Mucosa of stomach (tissue), 1 donor: ENCODE data around the gene FILIP1L.

Source experiments
- H3K27me3 ChIP-seq: one replicate; pipeline ENCODE4 v1.7.0; 2013; ENCODE audit warnings: mild to moderate bottlenecking, low read length; ENCODE audit not compliant: control insufficient read depth, insufficient read depth
- H3K36me3 ChIP-seq: one replicate; pipeline ENCODE4 v1.7.0; 2013; ENCODE audit warnings: low read length; ENCODE audit not compliant: control insufficient read depth, insufficient read depth
- H3K4me1 ChIP-seq: one replicate; pipeline ENCODE4 v1.7.0; 2013; ENCODE audit warnings: mild to moderate bottlenecking, low read length; ENCODE audit not compliant: control insufficient read depth, insufficient read depth
- H3K4me3 ChIP-seq: one replicate; pipeline ENCODE4 v1.7.0; 2013; ENCODE audit warnings: low read length
- H3K9ac ChIP-seq: one replicate; pipeline ENCODE4 v1.7.0; 2013; ENCODE audit warnings: mild to moderate bottlenecking, low read length, moderate library complexity
- H3K9me3 ChIP-seq: one replicate; pipeline ENCODE4 v1.7.0; 2013; ENCODE audit warnings: mild to moderate bottlenecking, low read length, moderate library complexity; ENCODE audit not compliant: control insufficient read depth
- donor health status: Pancreatic carcinoma.

FILIP1L gene

DNA sequence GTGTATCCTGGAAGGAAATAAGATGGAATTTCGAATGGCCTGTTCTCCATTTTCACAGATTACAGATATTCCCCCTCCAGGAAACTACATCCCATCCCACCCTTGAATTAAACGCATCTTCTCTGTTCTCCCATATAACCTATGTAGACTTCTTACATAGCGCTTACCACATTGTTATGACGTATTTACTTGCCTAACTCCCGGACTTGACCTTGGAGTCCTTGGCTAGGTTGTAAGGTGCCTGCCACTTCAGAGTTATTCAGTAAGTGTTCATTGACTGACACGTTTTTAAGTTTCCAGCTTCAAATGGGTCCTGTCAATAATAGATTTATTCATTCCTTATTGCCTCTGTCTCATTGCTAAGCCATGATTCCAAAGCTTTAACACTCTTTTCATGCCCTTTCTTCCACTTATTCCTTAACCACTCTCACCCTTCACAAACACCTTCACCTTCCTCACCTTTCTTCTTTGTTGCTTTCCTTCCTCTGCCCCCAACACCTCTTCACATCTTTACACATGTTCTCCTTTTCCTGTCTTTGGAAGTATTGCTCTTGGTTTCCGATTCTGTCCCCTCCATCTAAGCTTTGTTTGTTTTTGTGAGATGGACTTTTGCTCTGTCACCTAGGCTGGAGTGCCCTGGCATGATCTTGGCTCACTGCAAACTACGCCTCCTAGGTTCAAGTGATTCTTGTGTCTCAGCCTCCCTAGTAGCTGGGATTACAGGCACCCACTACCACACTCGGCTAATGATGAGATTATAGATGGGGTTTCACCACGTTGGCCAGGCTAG is 158.3 kb downstream of the FILIP1L start:
- no peak overlapping the region for H3K9ac ChIP-seq
- no peaks in the 10 kb centered on the region for H3K27me3 ChIP-seq
- H3K9me3 ChIP-seq: no peaks in the 10 kb centered on the region
- H3K4me1 ChIP-seq: peaks cover 44% of the 10 kb centered on the region
- H3K4me3 ChIP-seq: no peak overlapping the region
- H3K36me3 ChIP-seq: no peaks in the 10 kb centered on the region

- H3K9me3 ChIP-seq: no peaks in the 10 kb centered on the region
- no peak overlapping the region for H3K9ac ChIP-seq
These were observed 159.2 kb downstream of the FILIP1L start for GRCh38 chr3:99954914-99955644.

GRCh38 chr3:99953596-99953995 is 160.7 kb downstream of the FILIP1L start:
- no peak overlapping the region for H3K4me3 ChIP-seq
- no peaks in the 10 kb centered on the region for H3K36me3 ChIP-seq
- H3K4me1 ChIP-seq: peaks cover 47% of the 10 kb centered on the region
- no peaks in the 10 kb centered on the region for H3K9me3 ChIP-seq
- no peak overlapping the region for H3K9ac ChIP-seq
- H3K27me3 ChIP-seq: no peaks in the 10 kb centered on the region

More at GRCh38 chr3:99954914-99955644, 159.2 kb downstream of the FILIP1L start:
- no peak overlapping the region for H3K4me3 ChIP-seq
- no peaks in the 10 kb centered on the region for H3K36me3 ChIP-seq
- no peaks in the 10 kb centered on the region for H3K27me3 ChIP-seq
- peaks cover 42% of the 10 kb centered on the region for H3K4me1 ChIP-seq

DNA sequence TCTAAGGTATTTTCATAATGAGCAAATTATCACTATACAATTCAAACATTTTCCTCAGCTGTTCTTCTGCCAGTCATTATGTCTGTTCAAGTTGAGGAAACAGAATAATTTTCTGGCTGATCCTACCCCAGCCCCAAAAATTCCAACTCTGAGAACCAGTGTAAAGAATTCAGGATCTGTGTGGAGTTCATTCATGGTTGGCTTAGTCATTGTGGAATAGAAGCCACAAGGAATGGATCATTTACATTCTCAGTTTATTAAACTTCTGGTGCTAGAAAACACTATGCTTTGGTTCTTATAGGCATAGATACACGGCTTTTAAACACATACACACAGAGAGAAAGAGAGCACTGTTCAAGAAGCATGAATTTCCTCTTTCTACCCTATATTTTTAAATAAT is 162.0 kb downstream of the FILIP1L start:
- Histone ChIP-seq H3K27me3 (no peaks in the 10 kb centered on the region), H3K9me3 (no peaks in the 10 kb centered on the region), H3K4me3 (no peak overlapping the region), H3K36me3 (no peaks in the 10 kb centered on the region), H3K4me1 (peaks cover 48% of the 10 kb centered on the region), H3K9ac (no peak overlapping the region)

DNA sequence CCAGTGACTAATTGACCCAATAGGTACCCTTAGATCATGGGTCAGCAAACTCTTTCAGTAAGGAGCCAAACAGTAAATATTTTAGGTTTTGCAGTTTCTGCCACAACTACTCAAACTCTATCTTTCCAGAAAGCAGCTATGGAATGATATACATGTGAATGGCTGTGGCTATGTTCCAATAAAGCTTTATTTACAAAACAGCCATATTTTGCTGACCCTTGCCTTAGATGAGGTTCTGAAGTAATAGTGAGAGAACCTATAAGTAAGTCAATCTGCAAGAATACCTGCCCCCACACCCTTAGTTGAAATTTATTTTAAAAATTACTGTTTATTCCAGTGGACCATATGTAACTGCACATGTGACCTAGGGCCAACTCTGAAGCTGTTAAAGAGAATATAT is 162.6 kb downstream of the FILIP1L start:
- Histone ChIP-seq H3K9ac (no peak overlapping the region), H3K4me1 (peaks cover 42% of the 10 kb centered on the region), H3K27me3 (no peaks in the 10 kb centered on the region), H3K36me3 (no peaks in the 10 kb centered on the region), H3K9me3 (no peaks in the 10 kb centered on the region), H3K4me3 (no peak overlapping the region)

- H3K4me1 ChIP-seq: peaks cover 43% of the 10 kb centered on the region
- H3K27me3 ChIP-seq: no peaks in the 10 kb centered on the region
- no peaks in the 10 kb centered on the region for H3K9me3 ChIP-seq
- no peak overlapping the region for H3K4me3 ChIP-seq
- H3K9ac ChIP-seq: no peak overlapping the region
- no peaks in the 10 kb centered on the region for H3K36me3 ChIP-seq
These were observed 163.4 kb downstream of the FILIP1L start for GRCh38 chr3:99950921-99951320.

DNA sequence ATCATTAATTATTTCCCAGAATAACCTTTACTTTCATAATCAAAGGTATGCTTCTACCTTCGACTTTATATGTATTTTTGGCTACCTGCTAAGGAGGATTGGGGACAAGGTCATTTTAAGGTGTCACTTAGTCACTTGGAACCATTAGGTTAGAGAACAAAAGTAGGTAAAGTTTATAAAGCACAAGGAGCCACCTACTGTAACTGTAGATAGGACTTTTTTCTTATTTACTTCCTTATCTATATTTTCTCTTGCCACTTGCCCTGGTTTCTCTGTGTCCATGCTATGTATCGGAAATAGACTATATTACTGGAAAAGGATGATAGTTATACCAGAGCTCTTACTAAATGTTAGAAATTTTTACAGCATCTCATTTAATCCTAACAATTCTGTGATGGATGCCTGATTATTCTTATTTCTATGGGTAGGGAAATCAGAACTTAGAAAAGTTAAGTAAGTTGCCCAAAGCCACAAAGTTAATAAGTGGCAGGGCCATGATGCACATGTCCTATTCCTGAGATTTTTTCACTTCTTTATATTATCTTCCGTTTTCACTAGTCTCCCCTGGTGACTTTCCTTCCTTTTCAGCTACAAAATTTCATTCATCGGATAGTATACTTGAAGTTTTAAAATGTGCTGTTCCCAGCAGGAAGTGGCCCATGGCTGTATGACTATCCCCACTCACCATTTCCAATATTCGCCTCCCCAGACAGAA is 164.2 kb downstream of the FILIP1L start:
- Histone ChIP-seq H3K9me3 (no peaks in the 10 kb centered on the region), H3K9ac (no peak overlapping the region), H3K4me3 (no peak overlapping the region), H3K4me1 (peaks cover 41% of the 10 kb centered on the region), H3K27me3 (no peaks in the 10 kb centered on the region), H3K36me3 (no peaks in the 10 kb centered on the region)

DNA sequence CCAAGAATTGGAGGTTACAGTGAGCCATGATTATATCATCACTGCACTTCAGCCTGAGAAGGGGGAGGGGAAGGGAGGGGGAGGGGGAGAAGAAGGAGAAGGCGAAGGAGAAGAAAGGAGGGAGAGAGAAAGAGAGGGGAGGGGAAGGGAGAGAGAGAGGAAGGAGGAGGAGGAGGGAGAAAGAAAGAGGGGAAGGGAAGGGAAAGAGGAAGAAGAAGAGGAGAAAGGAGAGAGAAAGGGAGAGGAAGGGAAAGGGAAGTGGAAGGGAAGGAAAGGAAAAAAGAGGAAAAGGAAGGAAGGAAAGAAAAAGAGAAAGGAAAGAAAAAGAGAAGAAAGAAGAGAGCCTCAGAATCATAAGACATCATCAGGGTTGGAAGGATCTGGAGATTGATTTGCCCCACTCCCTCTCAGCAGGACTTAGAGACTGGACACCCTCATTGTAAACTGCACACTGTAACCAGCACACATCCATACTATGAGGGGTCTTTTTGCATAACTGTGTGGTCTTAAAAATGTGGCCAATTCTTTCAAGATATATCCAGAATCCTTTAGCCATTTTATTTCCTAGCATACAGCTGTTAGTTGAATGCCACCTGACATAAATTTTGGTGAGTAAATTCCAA is 165.7 kb downstream of the FILIP1L start:
- Histone ChIP-seq H3K36me3 (no peaks in the 10 kb centered on the region), H3K4me1 (peaks cover 51% of the 10 kb centered on the region), H3K27me3 (no peaks in the 10 kb centered on the region), H3K9ac (no peak overlapping the region), H3K4me3 (no peak overlapping the region), H3K9me3 (no peaks in the 10 kb centered on the region)

- Histone ChIP-seq H3K9ac (no peak overlapping the region), H3K36me3 (no peaks in the 10 kb centered on the region), H3K4me3 (no peak overlapping the region), H3K4me1 (peaks cover 45% of the 10 kb centered on the region), H3K9me3 (no peaks in the 10 kb centered on the region), H3K27me3 (no peaks in the 10 kb centered on the region)
These were observed 166.9 kb downstream of the FILIP1L start for GRCh38 chr3:99947356-99947755.

DNA sequence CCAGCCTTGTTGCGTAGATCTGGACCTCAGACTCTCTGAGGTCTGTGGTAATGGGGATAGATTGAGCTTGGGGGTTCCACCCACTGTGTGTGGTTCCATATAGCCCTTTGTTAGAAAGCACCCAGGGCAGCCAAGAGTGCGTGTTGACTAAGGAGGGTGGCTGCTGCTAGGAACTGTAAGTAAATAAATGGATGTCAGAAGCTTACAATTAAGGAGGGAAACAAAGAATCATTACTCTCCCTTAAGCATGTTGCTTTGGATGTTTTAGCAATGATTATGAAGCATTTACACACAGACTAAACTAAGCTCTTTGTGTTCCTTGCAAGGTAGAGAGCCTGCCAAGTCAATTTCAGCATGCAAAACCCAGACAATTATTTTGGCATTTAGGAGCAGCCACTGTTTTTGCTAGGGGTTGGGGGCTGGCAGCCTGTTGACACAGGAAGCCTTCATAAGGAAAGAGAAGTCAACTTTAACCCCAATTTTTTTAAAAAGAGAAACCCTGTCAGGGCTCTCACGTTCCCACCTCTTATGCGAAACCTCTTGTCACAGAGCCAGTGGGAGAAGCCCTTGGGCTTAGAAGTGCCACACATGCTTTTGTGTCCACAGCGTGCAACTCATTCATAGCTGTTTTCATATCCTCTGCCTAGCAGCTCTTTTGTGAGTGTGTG is 168.8 kb downstream of the FILIP1L start:
- no peaks in the 10 kb centered on the region for H3K27me3 ChIP-seq
- no peak overlapping the region for H3K4me3 ChIP-seq
- H3K4me1 ChIP-seq: peaks cover 48% of the 10 kb centered on the region
- H3K36me3 ChIP-seq: no peaks in the 10 kb centered on the region
- peak overlapping the region; percentile 38 for H3K9ac ChIP-seq
- no peaks in the 10 kb centered on the region for H3K9me3 ChIP-seq

- no peaks in the 10 kb centered on the region for H3K27me3 ChIP-seq
- no peak overlapping the region for H3K4me3 ChIP-seq
- H3K9me3 ChIP-seq: no peaks in the 10 kb centered on the region
- peak overlapping the region; percentile 38 for H3K9ac ChIP-seq
- H3K36me3 ChIP-seq: no peaks in the 10 kb centered on the region
- H3K4me1 ChIP-seq: peaks cover 54% of the 10 kb centered on the region
These were observed 170.2 kb downstream of the FILIP1L start for GRCh38 chr3:99943931-99944761.
